ENCODE measurements around the gene SLCO6A1.

- TF ChIP-seq CTCF (IDR thresholded peaks at IDR 0.05) (no peak), POLR2A (IDR thresholded peaks at IDR 0.05) (no peak)
Observed at GRCh38 chr5:102380174-102380573, 118.6 kb downstream of the SLCO6A1 start.

Data from right lobe of liver (tissue), 4 donors.